Keratinocyte (primary cell): Measurements from ENCODE around the gene DCTD. TPM values are rescaled to one million over a fixed set of nuclear protein-coding genes. Genes with fewer than 3 reads are reported as not detected.

Experiments
- DNase-seq: peaks from one replicate; pipeline ENCODE4 v3.0.0-alpha.2; 2011; ENCODE audit warnings: low read depth, missing footprints, low spot score
- FAIRE-seq: peaks from 2 replicates; lab custom pipeline; 2011; peaks lifted over from hg19 to GRCh38; lab: Jason Lieb, UNC
- H2AFZ ChIP-seq: 2 replicates; pipeline ENCODE4 v1.6.0; 2012; ENCODE audit warnings: low read length, control low read depth, inconsistent platforms; ENCODE audit not compliant: control insufficient read depth
- H3K27ac ChIP-seq: 2 replicates; pipeline ENCODE4 v1.5.1; 2011; ENCODE audit warnings: low read length; ENCODE audit not compliant: control insufficient read depth, insufficient read depth
- H3K27me3 ChIP-seq: 3 replicates; pipeline ENCODE4 v1.6.0; 2011; ENCODE audit warnings: low read length; ENCODE audit not compliant: control insufficient read depth, insufficient read depth; ENCODE audit errors: extremely low read depth
- H3K36me3 ChIP-seq, 2 experiments: 2 replicates in 1 of 2; 3 replicates in 1 of 2; pipeline ENCODE4 v1.5.1; 2011; ENCODE audit warnings: low read length in 2 of 2, mild to moderate bottlenecking in 1 of 2; ENCODE audit not compliant: control insufficient read depth in 2 of 2, insufficient read depth in 2 of 2; ENCODE audit errors: extremely low read depth in 1 of 2
- H3K4me1 ChIP-seq: 3 replicates; pipeline ENCODE4 v1.5.1; 2011; ENCODE audit warnings: low read length; ENCODE audit not compliant: control insufficient read depth, insufficient read depth; ENCODE audit errors: extremely low read depth
- H3K4me2 ChIP-seq: 3 replicates; pipeline ENCODE4 v1.6.0; 2011; ENCODE audit warnings: low read depth, low read length; ENCODE audit not compliant: control insufficient read depth, insufficient read depth; ENCODE audit errors: extremely low read depth
- H3K4me3 ChIP-seq, 3 experiments: fragments of 200-600 bp in 1 of 3; sonication (generic) in 1 of 3; 2 replicates in 2 of 3; 3 replicates in 1 of 3; pipeline ENCODE4 v1.5.1; 2011 to 2016; ENCODE audit warnings: low read length in 3 of 3, mild to moderate bottlenecking in 3 of 3, control low read depth in 2 of 3, inconsistent platforms in 1 of 3, low read depth in 1 of 3, mixed read lengths in 1 of 3, mixed run types in 1 of 3, moderate library complexity in 1 of 3; ENCODE audit not compliant: control insufficient read depth in 2 of 3, insufficient read depth in 2 of 3; ENCODE audit errors: extremely low read depth in 1 of 3
- H3K79me2 ChIP-seq: 2 replicates; pipeline ENCODE4 v1.6.0; 2012; ENCODE audit warnings: low read length; ENCODE audit not compliant: control insufficient read depth, insufficient read depth
- H3K9ac ChIP-seq: 3 replicates; pipeline ENCODE4 v1.6.0; 2011; ENCODE audit warnings: low read length; ENCODE audit not compliant: control insufficient read depth, insufficient read depth; ENCODE audit errors: extremely low read depth
- H3K9me1 ChIP-seq: 3 replicates; pipeline ENCODE4 v1.6.0; 2011; ENCODE audit warnings: low read length; ENCODE audit not compliant: control insufficient read depth, insufficient read depth; ENCODE audit errors: extremely low read depth
- H3K9me3 ChIP-seq: 2 replicates; pipeline ENCODE4 v1.5.1; 2012; ENCODE audit warnings: low read depth, low read length; ENCODE audit not compliant: control insufficient read depth
- H4K20me1 ChIP-seq: 3 replicates; pipeline ENCODE4 v1.6.0; 2011; ENCODE audit warnings: low read length; ENCODE audit not compliant: control insufficient read depth, insufficient read depth; ENCODE audit errors: extremely low read depth
- CTCF ChIP-seq, 3 experiments: IDR thresholded peaks in 1 of 3; conservative IDR thresholded peaks in 1 of 3; optimal IDR thresholded peaks in 1 of 3; 2 replicates in 2 of 3; 3 replicates in 1 of 3; pipeline versions ENCODE3 to v1.5.1; 2011; ENCODE audit warnings: low read length in 3 of 3, mild to moderate bottlenecking in 3 of 3, moderate library complexity in 2 of 3, control low read depth in 1 of 3, inconsistent platforms in 1 of 3; ENCODE audit not compliant: insufficient read depth in 2 of 3; ENCODE audit errors: extremely low read depth in 1 of 3
- EZH2 ChIP-seq: IDR thresholded peaks from one replicate; pipeline ENCODE4 v1.6.1; 2012; ENCODE audit warnings: inconsistent platforms, mild to moderate bottlenecking, low read length, moderate library complexity
- dilution Hi-C: fragments of 300-500 bp; cut with MboI; formaldehyde crosslinking; loops from one replicate; pipeline ENCODE4 v1.7.0; 2020; ENCODE audit warnings: low sequenced_read_pairs; ENCODE audit not compliant: extremely low pct_ligation_motif_present
- polyA plus RNA-seq, 5 experiments: library from polyadenylated mRNA; depleted of rRNA in 3 of 5; stranded (reverse) in 3 of 5; stranded (forward) in 1 of 5; unstranded in 1 of 5; fragments of >200 nt; gene quantifications; 1 replicate in 1 of 5; 2 replicates in 3 of 5; 3 replicates in 1 of 5; pipeline versions ENCODE4 v1.2.1 to v1.2.3, GENCODE V29; 2011 to 2012; ENCODE audit warnings: missing spikeins in 2 of 5, low read depth in 1 of 5, low replicate concordance in 1 of 5

The DCTD gene
- polyA plus RNA-seq, 1 donor (not counting 4 experiments of a cell fraction or from before 2014, with no cell fraction given) = 119 TPM

GRCh38 chr4:182879913-182880312 lies 37.3 kb downstream of the DCTD start:
- dilution Hi-C loops = no loop called here
- DNase-seq (no peak), FAIRE-seq (no peak)
- H3K4me1 ChIP-seq = no peaks in the 10 kb centered on the region
- H3K9ac ChIP-seq = no peak overlapping the region
- H3K9me1 ChIP-seq = no peaks in the 10 kb centered on the region
- H3K27ac ChIP-seq = no peak overlapping the region
- H4K20me1 ChIP-seq = no peaks in the 10 kb centered on the region
- no peaks in the 10 kb centered on the region for H3K79me2 ChIP-seq
- H3K27me3 ChIP-seq = no peaks in the 10 kb centered on the region
- H2AFZ ChIP-seq = no peak overlapping the region
- no peak overlapping the region for H3K4me3 ChIP-seq
- H3K9me3 ChIP-seq = no peaks in the 10 kb centered on the region
- H3K36me3 ChIP-seq = peaks cover 2 to 5% of the 10 kb centered on the region in 2 experiments
- H3K4me2 ChIP-seq = no peak overlapping the region
- no peak for TF ChIP-seq EZH2
- TF ChIP-seq CTCF (optimal IDR thresholded peaks at IDR 0.05 in 1 of 3, IDR thresholded peaks at IDR 0.05 in 1 of 3, conservative IDR thresholded peaks at IDR 0.05 in 1 of 3; ENCODE audit: extremely low read depth in 1 of 3, insufficient read depth in 2 of 3, low read length in 3 of 3) = no peak

GRCh38 chr4:182878633-182879495 lies 38.3 kb downstream of the DCTD start:
- Histone ChIP-seq H3K9me3 (no peaks in the 10 kb centered on the region), H3K27me3 (no peaks in the 10 kb centered on the region), H3K4me1 (no peaks in the 10 kb centered on the region), H3K36me3 (peaks cover 2 to 4% of the 10 kb centered on the region in 2 experiments), H3K4me2 (no peak overlapping the region), H4K20me1 (no peaks in the 10 kb centered on the region), H3K79me2 (no peaks in the 10 kb centered on the region), H3K27ac (no peak overlapping the region), H3K9me1 (no peaks in the 10 kb centered on the region), H2AFZ (no peak overlapping the region), H3K4me3 (no peak overlapping the region), H3K9ac (no peak overlapping the region)
- dilution Hi-C loops = no loop called here
- no peak for TF ChIP-seq EZH2
- peak in 1 of 3 experiments; percentile 2 for TF ChIP-seq CTCF (optimal IDR thresholded peaks at IDR 0.05 in 1 of 3, IDR thresholded peaks at IDR 0.05 in 1 of 3, conservative IDR thresholded peaks at IDR 0.05 in 1 of 3; ENCODE audit: extremely low read depth in 1 of 3, insufficient read depth in 2 of 3, low read length in 3 of 3)
- FAIRE-seq (no peak), DNase-seq (no peak)
